ENCODE results near the gene RBM10.
A peak's percentile ranks its signal among the peaks of the same experiment; 100 is the strongest.

Gene RBM10

GRCh38 chrX:47228550-47229270, 83.7 kb downstream of the RBM10 start:
- no peak overlapping the region for H3K4me3 ChIP-seq (ENCODE audit: low read length)
- DNase-seq (ENCODE audit: low read depth, low spot score), result no peak

DNA sequence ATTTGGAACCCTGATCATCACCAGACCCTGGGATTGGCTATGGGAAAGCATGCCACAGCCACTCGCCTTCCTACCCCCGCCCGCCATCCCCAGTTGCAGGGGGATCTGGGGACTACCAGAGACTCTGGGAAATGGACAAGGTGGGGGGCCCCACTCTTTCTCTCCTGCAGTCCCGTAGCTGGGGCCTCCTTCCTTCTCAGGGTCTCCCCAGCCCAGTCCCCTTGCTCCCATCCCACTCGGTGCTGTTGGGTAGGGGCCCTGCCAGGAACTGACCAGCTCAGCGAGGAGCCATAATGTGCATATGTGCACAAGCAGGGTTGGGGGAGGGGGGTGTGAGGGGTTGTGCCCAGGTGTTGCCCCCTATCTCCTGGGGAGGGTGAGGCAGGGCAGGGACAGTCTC, 84.4 kb downstream of the RBM10 start:
- no peak overlapping the region for H3K4me3 ChIP-seq (ENCODE audit: low read length)
- no peak for DNase-seq (ENCODE audit: low read depth, low spot score)

DNA sequence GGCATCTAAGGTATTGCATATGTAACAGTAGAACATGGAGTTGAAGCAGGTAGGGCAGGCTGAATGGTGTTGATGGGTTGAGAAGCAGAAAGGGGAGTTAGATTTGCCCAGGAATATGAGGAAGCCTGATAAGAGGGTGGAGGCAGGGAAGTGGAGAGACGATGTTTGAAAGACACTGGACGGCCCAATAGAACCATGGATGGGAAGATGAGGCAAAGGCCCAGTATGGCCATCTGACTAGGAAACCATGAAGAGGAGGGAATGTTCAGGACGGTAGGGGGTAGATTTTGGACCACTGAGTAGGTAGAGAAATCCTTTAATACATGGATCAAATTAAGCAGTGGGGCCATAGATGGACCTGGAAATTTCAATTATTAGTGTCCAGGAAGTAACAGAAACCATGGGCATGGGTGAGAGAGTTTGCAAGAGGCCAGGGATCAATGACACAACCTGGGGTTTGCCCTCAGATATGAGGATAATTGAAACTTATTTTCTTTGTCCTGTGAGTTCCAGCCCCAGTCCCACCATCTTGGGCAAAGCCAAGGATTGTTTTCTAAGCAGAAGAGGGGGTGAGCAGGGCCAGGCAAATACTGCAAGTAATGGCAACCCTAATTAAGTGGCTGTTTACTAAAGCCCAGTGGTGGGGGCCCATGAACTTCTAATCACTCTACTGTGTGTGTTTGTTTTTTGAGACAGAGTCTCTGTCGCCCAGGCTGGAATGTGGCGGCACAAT, 85.3 kb downstream of the RBM10 start:
- DNase-seq (ENCODE audit: low read depth, low spot score), result no peak
- H3K4me3 ChIP-seq (ENCODE audit: low read length), result no peak overlapping the region

DNA sequence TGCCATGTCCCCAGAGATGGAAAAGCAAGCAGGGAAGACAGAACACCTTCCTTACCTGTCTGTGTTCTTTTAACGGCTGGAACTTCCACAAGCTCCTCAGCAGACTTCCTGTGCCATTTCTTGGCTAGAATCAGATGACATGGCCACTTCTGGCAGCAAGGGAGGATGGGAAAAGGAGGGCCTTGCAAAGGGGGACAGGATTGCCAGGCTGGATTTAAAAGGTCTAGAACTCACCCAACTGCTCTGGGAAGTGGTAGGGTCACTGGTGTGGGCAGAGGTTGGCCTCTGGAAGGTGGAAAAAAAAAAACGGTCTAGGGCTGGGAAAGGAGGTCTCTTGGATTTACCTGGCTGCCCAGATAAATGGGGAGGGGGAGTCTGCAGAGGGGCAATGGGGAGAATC, 86.1 kb downstream of the RBM10 start:
- no peak for DNase-seq (ENCODE audit: low read depth, low spot score)
- H3K4me3 ChIP-seq (ENCODE audit: low read length), result no peak overlapping the region

DNA sequence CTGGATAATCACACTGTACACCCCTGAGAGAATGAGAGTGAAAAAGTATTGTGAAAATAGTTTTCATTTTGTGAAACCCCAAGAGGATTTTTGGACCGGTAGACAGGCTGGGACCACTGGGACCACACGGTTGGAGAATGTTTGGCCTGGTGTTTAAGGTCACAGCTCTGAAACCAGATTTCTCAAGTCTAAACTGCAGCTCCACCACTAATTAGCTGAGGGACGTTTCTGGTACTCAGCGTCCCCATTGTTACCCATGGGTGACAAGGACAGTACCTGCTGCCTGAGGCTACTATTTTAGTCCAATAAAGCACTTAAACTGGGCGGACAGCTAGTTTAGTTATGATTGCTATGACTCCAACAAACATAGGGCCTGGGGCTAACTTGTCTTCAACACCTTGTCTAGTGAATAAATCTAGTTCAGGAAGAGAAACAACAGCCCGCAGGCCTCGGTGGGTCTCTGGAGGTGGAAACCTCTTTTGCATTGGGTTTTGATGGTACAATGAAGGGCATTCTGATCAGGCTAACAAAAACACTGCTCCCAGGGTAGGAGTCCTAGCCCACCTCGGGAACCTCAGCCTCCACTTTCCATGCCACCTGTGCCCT, 87.3 kb downstream of the RBM10 start:
- no peak for DNase-seq (ENCODE audit: low read depth, low spot score)
- peak overlapping the region; percentile 69 for H3K4me3 ChIP-seq (ENCODE audit: low read length)

- DNase-seq (ENCODE audit: low read depth, low spot score), result peak; percentile 67
- H3K4me3 ChIP-seq (ENCODE audit: low read length), result peak within 1 kb of the TSS; percentile 69
These were observed 87.8 kb downstream of the RBM10 start, which contains the start of gene USP11 for GRCh38 chrX:47232803-47233332. Gene USP11, plus strand, starts transcription at chrX:47233009. Its CDS starts 35 bp downstream, at chrX:47233044.

DNA sequence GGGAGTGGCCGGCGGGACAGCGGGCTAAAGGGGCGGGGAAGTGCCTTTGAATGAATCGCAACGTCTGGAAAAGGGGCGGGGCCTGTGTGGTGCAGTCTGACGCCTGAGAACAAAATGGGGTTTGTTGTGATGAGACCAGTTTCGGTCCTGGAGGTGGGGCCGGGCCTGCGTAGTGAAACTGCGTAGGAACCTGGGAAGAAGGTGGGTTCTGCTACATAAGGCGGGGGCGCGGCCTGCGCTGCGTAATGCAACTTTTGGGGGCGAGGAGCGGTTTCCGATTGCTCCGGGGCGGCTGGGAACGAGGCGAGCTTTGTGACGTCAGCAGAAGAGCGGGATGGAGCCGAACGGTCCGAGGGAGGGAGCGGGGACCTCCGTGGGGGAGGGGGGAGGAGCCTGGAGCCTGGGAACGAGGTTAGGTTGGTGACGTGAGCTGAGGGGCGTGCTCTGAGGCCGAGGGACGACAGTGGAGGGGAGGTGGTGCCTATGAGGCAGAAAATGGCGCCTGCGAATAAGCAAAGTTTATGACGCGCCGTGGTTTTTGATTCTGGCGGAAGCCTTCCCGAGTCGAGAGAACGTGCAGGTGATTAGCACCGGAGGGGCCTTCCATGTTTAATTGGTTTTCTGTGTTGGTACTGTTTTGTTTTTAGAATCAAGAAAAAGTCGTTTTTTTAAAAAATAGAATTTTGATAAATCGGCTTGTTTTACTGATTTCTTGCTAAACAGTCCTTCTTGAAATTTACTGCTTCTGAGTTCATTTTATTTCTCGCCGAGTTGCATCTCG, 88.5 kb downstream of the RBM10 start:
- peak; percentile 93 for DNase-seq (ENCODE audit: low read depth, low spot score)
- peak overlapping the region; percentile 69 for H3K4me3 ChIP-seq (ENCODE audit: low read length)

GRCh38 chrX:47234583-47234982, 89.6 kb downstream of the RBM10 start:
- no peak for DNase-seq (ENCODE audit: low read depth, low spot score)
- H3K4me3 ChIP-seq (ENCODE audit: low read length), result peak overlapping the region; percentile 69

DNA sequence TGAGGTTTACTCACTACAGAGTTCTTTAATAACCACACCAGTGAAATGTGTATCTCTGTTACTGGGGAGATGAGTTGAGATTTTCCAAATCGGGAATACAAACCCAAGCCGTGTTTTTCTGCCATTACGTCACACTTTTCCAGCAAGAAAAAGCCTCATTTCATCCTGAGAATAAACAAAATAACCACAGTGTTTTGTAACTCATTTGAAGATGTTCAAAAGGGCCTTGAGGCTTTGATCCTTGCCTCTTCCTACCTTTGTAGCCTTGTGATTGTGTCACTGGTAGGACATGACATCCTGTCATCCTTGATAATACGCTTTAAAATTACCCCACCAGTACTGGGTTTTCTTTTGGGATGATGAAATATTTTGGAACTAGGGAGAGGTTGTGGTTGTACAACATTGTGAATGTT, 90.7 kb downstream of the RBM10 start:
- no peak for DNase-seq (ENCODE audit: low read depth, low spot score)
- no peak overlapping the region for H3K4me3 ChIP-seq (ENCODE audit: low read length)

Measured in Jurkat, Clone E6-1 (cell line).